ENCODE results near the gene HIRIP3. TPM values are rescaled to one million over a fixed set of nuclear protein-coding genes. Genes with fewer than 3 reads are reported as not detected.

Gene HIRIP3
- total and polyA plus RNA-seq, 2 of the 13 experiments (the other 11 are each of a cell fraction or from before 2014, with no cell fraction given), result 12.6 to 17.2 TPM

- intact Hi-C loops (cut with micrococcal nuclease; ENCODE audit: unreplicated experiment), result no loop called here
- no peak for FAIRE-seq
- TF ChIP-seq RERE (CRISPR knock-in tag; IDR thresholded peaks at IDR 0.05; ENCODE audit: low read depth), result no peak
- TF ChIP-seq MED13 (CRISPR knock-in tag; IDR thresholded peaks at IDR 0.05), result no peak
- TF ChIP-seq TCF12 (IDR thresholded peaks at IDR 0.05), result no peak
- TF ChIP-seq TCF12 (CRISPR knock-in tag; IDR thresholded peaks at IDR 0.05), result no peak
- TF ChIP-seq MED1 (CRISPR knock-in tag; IDR thresholded peaks at IDR 0.05), result no peak
- TF ChIP-seq ZNF260 (CRISPR knock-in tag; IDR thresholded peaks at IDR 0.05; ENCODE audit: borderline replicate concordance, low read depth), result no peak
- TF ChIP-seq ZFP62 (CRISPR knock-in tag; IDR thresholded peaks at IDR 0.05), result no peak
- no peak for TF ChIP-seq ZNF17 (CRISPR knock-in tag; IDR thresholded peaks at IDR 0.05)
- no peak for TF ChIP-seq FOXK2 (IDR thresholded peaks at IDR 0.05)
- no peak for TF ChIP-seq ZNF432 (CRISPR knock-in tag; IDR thresholded peaks at IDR 0.05; ENCODE audit: borderline replicate concordance)
- no peak for TF ChIP-seq PPARG (CRISPR knock-in tag; conservative IDR thresholded peaks at IDR 0.05)
- TF ChIP-seq PAXIP1 (CRISPR knock-in tag; conservative IDR thresholded peaks at IDR 0.05), result no peak
- no peak for TF ChIP-seq ZBTB2 (CRISPR knock-in tag; IDR thresholded peaks at IDR 0.05; ENCODE audit: low read depth)
- no peak for TF ChIP-seq SETDB1 (CRISPR knock-in tag; IDR thresholded peaks at IDR 0.05; ENCODE audit: borderline replicate concordance)
- TF ChIP-seq MIER2 (CRISPR knock-in tag; IDR thresholded peaks at IDR 0.05), result no peak
- no peak for TF ChIP-seq MTA1 (CRISPR knock-in tag; IDR thresholded peaks at IDR 0.05; ENCODE audit: borderline replicate concordance)
Observed at GRCh38 chr16:29947897-29948296, 47.5 kb downstream of the HIRIP3 start.

More at GRCh38 chr16:29947897-29948296, 47.5 kb downstream of the HIRIP3 start:
- Histone ChIP-seq H3K4me3 (replicated peaks in 1 of 3; ENCODE audit: insufficient read depth in 1 of 3, low read depth in 2 of 3, low read length in 3 of 3) (no peak overlapping the region), H3K4me1 (ENCODE audit: insufficient read depth, low read length) (peaks cover 36% of the 10 kb centered on the region), H3K4me2 (ENCODE audit: low read depth, low read length) (no peak overlapping the region), H3K9me3 (ENCODE audit: low read length) (peaks cover 8% of the 10 kb centered on the region; the same call in 1 of the 2 replicates), H2AFZ (ENCODE audit: low read length) (no peak overlapping the region), H3K9ac (ENCODE audit: insufficient read depth, low read depth, low read length) (no peak overlapping the region), H3K79me2 (ENCODE audit: insufficient read depth, low read length) (no peaks in the 10 kb centered on the region), H3K36me3 (replicated peaks in 1 of 2; ENCODE audit: control insufficient read depth in 1 of 2, insufficient read depth in 2 of 2, low read length in 2 of 2) (no peaks in the 10 kb centered on the region), H3K27me3 (ENCODE audit: control insufficient read depth in 1 of 2, insufficient read depth in 2 of 2, low read length in 2 of 2) (peaks cover 0 to 10% of the 10 kb centered on the region in 2 experiments; a peak in 1 of 5 replicates), H4K20me1 (ENCODE audit: insufficient read depth, low read length) (no peaks in the 10 kb centered on the region), H3K27ac (ENCODE audit: extremely low read length, insufficient read depth, low read length) (no peak overlapping the region)
- 1% methylated on average over 2 of the region's 2 CpGs for WGBS (ENCODE audit: low lambda C conversion rate)
- in situ Hi-C loops (cut with HindIII; ENCODE audit: extremely low pct_ligation_motif_present, low pct_unique_long_range_greater_than_20kb), result no loop called here
- ChIA-PET POLR2A (no interaction called here), CTCF (ENCODE audit: low intra/inter-chr PET ratio, low total read pairs) (no interaction called here)
- no peak for ATAC-seq
- BruUV-seq (replicated peaks), result no TSS peak
- no peak for DNase-seq (ENCODE audit: low spot score)

Measured in HepG2 (cell line).